ENCODE data around the gene CALN1. TPM values are rescaled to one million over a fixed set of nuclear protein-coding genes. Genes with fewer than 3 reads are reported as not detected.
"Not testable (repeated sequence)": the region's sequence is repeated elsewhere in the genome, so short reads cannot be mapped to it uniquely, and the experiment has no call there.

Gene CALN1
- polyA plus RNA-seq (ENCODE audit: insufficient read length in 4 of 4): 1 to 10 TPM in 2 of 4 donors, under 1 TPM in 2; 0.52 to 2.1 (median 1.2) TPM

DNA sequence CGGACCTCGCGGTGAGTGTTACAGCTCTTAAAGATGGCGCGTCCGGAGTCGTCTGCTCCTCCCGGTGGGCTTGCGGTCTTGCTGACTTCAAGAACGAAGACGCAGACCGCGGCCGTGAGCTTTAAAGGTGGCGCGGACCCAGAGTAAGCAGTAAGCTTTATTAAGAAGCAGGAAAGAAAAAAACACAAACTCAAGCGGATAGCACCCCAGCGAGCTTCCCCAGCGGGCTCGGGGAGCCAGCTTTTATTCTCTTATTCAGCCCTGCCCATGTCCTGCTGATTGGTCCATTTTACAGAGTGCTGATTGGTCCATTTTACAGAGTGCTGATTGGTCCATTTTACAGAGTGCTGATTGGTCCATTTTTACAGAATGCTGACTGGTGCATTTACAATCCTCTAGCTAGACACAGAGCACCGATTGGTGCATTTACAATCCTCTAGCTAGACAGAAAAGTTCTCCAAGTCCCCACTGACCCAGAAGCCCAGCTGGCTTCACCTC is at the start of gene CALN1:
Gene CALN1, minus strand, starts transcription at position 218 of the 498 bp plus-strand sequence.
- not testable (repeated sequence) for DNase-seq (ENCODE audit: low read depth in 4 of 4, low spot score in 3 of 4)

DNA sequence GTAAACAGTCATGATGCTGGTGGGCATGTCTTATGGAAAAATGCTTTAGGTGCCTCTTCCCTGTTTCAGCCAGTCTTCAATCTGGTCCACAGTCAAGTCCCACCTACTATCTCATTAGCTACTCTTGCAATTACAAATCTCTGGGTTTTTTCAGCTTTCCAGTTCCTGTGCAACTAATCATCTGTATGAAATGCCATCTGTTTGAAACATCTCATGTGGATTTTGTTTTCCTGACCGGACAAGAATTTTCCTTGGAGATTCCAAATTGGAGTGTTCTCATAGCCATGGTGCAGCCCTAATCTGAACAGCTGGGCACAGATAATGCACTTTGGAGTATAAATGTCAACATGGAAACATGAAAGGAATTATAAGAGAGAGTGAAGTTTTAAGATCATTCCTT is 41.3 kb upstream of the CALN1 start:
- no peak for DNase-seq (ENCODE audit: low read depth in 4 of 4, low spot score in 3 of 4)

DNA sequence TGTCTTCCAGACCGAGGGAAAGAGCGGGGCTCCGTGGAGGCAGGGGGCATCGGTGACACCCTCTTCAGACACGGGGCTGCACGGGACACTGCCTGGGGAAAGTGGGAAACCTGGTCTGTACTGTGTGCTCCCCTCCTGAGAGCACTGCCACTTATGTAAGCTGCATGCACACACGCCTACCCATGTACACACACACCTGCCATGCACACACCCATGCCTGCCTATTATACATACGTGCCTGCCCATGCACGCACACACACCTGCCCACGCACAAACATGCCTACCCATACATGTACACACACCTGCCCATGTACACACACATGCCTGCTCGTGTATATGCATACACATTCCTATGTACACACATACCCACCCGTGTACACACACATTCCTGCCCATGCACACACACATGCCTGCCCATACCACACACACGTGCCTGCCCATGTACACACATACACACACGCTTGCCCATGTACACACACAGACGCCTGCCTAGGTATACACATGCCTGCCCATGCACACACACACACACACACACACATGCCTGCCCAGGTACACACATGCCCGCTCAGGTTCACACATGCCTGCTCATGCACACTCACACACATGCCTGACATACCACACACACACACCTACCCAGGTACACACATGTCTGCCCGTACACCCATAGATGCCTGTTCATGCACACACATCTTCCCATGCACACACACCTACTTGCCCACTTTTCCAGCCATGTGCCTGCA is 35.5 kb upstream of the CALN1 start:
- DNase-seq (ENCODE audit: low read depth in 4 of 4, low spot score in 3 of 4): no peak

DNA sequence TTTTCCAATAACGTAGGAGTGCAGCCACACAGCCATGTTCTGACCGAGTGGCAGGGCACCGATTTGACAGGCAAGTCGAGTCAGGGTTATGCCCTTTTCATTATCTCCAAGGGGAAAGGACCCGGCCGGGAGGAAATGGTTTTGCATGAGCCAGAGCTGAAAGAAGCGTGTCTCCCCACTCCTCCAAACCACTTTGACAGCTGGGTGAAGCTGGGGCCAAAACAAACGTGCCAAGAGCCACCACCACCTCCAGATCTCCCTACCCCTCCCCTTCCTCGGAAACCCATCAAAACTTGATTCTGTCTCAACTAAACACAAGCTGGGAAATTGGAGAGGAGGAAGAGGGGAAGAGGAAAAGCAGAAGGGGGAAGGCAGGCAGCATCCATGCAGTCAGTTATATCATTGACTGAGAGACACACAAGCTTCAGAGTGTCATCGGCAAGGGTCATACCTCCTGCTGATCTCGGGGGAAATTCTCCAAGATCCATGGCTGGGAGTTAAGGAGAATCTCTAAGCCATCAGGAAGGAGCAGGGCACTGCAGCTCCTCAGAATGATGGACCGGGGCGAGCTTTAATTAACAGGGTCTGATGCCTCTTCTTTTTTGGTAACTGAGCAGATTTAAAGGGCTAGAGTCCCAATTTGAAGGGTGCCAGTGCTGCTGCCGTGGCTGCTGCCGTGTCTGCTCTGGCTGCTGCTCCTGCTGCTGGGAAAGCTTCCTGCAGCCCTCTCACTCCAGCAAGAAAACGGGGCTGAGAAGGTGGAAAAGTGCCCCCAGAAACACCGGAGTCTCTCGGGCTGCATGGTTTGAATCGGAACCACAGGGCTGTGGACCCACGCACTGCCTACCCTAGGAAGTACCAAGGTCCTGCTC is 34.7 kb upstream of the CALN1 start:
- DNase-seq (ENCODE audit: low read depth in 4 of 4, low spot score in 3 of 4): no peak

DNA sequence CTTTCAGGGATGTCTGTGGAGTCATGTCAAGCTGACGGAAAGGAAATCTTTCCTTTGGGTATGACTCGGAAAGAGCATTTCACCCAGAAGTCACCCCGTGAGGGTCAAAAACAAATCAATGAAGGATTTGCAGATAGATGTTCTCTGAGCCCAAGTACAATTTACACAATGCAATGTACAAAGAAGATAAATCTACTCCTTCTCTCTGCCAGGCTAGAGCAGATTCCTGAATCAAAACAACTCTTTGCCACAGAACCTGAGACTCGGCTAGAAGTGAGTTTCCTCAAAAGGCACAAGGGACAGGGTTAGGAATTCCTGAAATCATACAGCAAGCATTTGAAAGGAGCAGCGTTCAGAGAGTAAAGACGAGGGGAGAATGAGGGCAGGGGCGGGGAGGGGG is 34.0 kb upstream of the CALN1 start:
- no peak for DNase-seq (ENCODE audit: low read depth in 4 of 4, low spot score in 3 of 4)

DNA sequence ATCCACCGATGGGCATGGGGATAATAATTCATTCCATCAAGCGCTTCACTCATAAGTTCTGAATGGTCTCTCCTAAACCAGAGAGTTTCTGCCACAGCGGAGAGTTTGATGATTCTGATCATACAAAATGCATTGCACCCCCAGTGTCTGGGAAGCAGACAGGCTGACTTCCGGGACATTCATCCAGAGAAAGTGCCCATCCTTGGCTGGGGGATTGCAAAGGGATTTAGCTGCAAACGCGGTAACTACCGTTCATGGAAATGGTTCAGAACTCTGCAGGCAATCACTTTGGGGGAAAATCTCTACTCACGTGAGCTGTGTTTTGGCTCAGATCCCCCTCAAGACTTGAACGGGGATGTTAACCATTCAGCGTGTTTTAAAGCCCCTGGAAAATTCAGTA is 33.4 kb upstream of the CALN1 start:
- DNase-seq (ENCODE audit: low read depth in 4 of 4, low spot score in 3 of 4): no peak

DNA sequence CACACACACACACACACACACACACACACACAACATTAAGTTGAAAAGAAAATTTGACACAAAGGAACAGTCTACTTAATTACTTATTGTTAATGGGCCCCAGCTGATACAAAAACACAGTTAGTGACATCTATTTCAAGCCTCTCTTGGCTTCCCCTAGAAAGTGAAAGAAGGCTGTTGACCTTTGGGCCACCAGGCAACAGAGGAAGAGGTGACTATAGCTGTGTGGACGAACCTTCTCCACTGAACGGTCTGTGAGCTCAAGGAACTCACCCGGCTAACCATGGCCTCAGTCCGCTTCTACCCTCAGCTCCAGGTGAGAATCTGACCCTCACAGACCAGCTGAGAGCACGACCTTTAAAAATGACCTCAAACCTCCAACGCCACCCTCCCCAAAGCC is 32.9 kb upstream of the CALN1 start:
- no peak for DNase-seq (ENCODE audit: low read depth in 4 of 4, low spot score in 3 of 4)

DNA sequence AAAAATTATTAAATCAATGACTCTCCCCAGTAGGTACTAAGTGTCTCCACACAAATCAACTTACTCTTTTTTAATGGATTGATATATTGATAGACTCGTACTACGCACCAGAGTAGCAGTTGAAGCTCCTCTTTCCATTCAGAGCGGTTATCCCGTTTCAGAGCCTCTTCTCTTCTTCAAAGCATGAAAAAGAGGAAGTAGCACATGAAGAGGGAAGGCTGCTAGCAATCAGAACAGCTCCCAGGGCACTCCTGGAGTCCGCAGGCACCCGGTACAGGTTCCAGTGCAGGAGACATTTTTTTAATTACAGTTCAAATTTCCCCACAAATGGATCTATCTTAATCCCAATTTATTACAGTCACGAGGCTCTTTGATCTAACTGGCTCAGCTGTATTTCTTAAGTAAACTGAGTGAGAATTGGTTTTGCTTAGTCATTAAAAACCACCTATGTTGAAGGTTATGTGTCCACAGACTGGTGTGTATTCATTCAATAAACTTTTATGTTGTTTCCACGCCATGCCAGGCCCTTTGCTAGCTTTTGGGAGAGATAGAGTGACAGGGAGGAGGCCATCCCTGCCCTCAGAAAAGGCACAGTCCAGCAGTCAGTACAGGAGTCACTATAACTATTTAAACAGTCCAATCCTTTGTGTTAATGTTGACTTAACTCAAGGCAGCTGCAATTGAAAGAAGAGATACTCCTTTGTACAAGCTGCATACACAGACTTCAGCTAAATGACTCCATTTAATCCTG is 32.1 kb upstream of the CALN1 start:
- DNase-seq (ENCODE audit: low read depth in 4 of 4, low spot score in 3 of 4): no peak

DNA sequence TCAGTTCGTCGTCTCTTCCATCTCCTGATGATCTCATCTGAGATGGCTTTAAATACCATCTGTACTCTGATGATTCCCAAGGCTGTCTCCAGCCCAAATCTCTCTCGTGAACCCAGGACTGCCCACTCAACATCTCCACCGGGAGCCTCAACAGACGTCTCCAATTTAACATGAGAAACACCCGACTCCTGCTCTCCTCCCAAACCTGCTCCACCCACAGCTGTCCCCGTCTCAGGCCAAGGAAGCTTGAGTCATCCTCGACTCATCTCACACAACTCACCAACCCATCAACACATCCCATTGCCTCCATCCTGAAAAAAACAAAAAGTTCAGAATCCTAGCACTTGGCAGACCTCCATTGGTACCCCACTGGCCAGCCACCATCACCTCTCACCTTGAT is 29.7 kb upstream of the CALN1 start:
- DNase-seq (ENCODE audit: low read depth in 4 of 4, low spot score in 3 of 4): no peak

DNA sequence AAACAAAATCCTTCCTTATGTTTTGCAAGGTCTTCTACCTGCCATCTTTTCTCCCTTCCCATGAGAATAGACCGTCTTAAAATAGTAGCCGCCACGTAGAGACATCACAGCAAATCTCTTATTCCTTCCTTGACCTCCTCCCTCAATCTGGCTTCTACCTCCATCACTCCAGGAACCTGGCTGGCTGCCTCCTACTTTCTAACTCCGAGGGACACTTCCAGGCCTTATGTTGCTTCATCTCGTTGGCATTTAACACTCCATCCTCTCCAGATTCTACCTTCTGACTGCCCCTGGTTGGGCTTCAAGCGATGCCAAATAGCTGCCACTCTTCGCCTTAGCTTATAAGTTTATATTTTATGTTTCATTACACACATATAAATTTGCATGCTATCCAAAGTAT is 26.4 kb upstream of the CALN1 start:
- no peak for DNase-seq (ENCODE audit: low read depth in 4 of 4, low spot score in 3 of 4)

DNA sequence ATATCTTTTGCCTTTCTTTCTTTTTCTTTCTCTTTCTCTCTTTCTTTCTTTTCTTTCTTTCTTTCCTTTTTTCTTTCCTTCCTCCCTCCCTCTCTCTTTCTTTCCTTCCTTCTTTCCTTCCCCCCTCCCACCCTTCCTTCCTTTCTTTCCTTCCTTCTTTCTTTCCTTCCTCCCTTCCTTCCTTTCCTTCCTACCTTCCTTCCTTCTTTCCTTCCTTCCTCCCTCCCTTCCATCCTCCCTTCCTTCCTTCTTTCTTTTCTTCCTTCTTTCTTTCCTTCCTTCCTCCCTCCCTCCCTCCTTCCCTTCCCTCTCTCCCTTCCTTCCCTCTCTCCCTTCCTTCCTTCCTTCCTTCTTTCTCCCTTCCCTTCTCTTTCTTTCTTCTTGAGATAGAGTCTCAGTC is 25.5 kb upstream of the CALN1 start:
- DNase-seq (ENCODE audit: low read depth in 4 of 4, low spot score in 3 of 4): no peak

DNA sequence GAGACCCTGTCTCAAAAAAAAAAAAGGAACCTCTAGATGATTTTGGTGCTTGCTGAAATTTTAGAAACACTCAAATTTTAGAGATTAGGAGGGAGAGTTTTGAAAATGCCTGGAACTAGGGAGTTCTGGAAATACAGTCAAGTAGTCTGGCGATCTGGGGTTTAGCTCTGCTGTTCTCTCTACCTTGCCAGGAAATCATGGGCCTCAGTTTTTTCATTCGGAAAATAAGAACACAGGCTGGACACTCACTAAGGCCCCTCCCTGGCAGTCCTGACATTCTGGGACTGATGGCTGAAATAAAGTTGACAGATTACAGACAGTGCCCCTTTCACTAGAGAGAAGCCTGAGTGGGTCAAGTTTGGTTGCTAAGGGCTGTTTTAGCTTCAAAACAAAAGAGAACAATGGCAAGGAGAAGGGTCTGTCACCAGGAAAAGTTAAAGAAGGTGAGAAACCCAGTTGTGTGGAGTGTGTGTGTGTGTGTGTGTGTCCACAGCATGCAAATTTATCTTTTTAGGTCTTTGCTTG is 25.0 kb upstream of the CALN1 start:
- no peak for DNase-seq (ENCODE audit: low read depth in 4 of 4, low spot score in 3 of 4)

DNA sequence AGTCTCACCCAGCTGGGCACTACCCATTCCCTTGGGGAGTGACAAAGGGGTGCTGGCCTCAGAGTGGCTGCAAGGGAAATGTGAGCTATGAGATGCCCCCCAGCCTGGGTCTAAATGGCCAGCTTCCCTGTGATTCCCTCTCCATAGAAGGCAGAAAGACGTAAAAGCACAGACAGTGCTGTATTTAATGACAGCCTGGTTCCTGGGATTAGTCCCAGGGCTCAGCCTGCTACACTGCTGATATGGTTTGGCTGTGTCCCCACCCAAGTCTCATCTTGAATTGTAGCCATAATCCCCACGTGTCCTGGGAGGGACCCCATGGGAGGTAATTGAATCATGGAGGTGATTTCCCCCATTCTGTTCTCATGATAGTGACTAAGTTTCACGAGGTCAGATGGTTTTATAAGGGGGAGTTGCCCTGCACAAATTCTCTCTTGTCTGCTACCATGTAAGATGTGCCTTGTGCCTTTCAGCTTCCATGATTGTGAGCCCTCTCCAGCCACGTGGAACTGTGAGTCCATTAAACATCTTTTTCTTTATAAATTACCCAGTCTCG is 23.9 kb upstream of the CALN1 start:
- no peak for DNase-seq (ENCODE audit: low read depth in 4 of 4, low spot score in 3 of 4)

DNA sequence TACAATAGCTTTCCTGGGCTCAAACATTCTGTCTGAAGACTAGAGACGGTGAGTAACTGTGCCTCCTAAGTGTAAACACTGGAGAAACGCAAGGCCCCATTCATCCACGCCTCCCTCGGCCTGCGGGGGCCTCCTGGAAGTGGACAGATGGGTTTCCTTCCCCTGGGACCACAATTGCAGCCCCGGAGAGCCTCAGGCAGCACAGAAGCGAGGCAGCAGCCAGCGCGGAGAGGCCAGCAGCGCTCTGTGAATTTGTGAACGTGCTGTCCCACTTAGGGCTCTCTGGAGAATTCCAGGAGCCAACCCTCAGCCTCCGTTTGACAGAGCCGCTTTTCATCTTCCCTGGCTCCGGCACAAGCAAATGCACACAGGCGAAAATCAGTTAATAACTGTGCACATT is 23.2 kb upstream of the CALN1 start:
- no peak for DNase-seq (ENCODE audit: low read depth in 4 of 4, low spot score in 3 of 4)

DNA sequence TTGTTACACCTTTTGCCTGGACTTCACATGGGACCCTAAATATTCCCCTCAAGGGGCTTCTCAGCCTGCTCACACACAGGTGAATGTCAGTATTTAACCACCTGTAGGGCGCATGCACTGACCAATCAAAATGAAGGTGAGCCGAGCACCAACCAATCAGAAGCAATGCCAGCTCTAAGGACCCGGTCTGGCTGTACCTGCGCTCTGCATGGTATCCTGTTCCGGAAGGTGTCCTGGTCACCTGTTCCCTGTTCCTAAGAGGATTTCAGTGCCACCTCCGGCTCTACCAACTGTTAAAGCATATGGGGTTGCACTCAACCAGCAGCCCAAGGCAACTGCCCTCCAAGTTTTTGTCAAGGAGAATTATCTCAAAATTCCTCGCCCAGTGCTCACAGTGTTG is 18.4 kb upstream of the CALN1 start:
- DNase-seq (ENCODE audit: low read depth in 4 of 4, low spot score in 3 of 4): no peak

DNA sequence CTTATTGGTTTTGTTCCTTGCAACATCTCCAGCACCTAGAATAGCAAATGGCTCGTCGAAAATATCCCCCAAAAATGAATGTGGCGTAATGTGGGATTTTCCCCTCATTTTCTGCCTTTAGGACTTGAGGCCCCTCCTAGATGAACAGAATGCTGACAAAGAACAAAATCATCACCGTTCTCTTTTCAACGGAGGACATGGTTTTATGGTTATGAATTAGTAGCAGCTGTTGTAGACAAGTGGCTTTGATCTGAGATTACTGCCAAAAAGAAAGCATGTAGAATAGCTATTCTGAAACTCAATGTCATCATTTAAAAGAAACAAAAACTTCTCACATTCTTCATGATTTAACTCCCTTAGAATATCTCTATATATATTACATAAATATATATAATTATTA is 17.2 kb upstream of the CALN1 start:
- DNase-seq (ENCODE audit: low read depth in 4 of 4, low spot score in 3 of 4): no peak

DNA sequence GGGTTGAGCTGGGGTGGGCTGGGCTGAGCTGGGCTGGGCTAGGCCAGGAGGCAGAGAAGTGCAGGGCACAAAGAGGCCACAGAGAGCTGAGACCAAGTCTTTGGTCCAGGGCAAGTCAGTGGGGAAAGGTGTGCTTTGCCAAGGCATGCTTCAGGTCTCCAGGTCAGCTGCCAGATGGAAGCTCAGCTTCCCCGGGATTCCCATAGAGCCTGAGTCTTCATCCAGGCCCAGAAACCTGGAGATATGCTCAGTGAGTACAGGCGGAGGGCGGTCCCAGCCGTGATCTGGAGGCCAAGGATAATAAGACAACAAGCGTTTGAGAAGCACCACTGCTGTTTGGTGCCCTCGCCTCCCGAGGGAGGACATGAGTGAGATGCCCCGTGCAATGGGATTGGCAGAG is 4.7 kb upstream of the CALN1 start:
- DNase-seq (ENCODE audit: low read depth in 4 of 4, low spot score in 3 of 4): no peak

DNA sequence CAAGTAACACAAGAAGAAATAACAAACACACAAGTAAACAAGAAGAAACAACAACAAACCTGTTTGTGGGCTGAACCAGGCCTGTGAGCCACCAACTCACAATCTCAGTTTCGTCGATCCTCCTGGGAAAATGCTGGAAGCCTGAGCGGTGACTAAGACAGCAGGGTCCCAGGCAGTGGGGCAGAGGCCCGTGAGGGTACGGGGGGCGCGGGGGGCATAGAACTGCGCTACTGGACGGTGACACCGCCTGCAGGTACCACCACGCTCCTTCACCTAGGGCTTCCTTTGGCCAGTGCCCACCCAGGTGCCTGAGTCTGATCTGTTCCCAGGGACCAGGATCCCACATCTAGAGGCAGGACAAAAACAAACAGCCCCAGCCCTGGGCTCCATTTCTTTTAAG is 3.4 kb upstream of the CALN1 start:
- no peak for DNase-seq (ENCODE audit: low read depth in 4 of 4, low spot score in 3 of 4)

DNA sequence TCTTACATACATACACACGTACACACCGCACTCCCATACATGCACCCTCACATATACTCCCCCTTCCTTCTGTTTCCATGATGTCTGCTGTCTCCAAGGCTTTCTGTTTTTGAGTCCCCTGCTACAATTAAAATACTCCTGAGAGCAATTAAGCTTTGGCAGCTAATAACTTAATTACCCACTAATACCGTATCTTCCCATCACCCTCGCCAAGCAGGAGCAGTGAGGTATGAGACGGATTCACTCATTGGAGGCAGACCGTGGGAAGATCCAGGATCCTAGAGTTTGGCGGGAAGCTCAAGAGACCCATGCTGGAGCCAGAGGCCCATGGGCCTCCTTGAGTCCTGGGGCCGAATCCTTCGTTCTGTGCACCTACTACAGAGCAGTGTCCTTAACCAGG is 1.7 kb upstream of the CALN1 start:
- DNase-seq (ENCODE audit: low read depth in 4 of 4, low spot score in 3 of 4): no peak

DNA sequence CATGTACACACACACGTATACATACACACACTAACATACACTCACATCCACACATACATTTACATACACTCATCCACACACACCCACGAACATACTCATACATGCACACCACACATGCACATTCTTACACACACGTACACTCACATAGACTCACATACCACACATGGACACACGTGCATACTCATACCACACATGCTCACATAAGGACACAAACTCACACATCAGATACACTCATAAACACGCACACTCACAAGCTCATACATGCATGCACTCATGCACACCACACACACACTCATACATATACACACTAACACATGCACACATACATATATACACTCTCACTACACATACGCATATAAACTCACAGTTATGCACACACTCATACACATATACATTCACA is 1.2 kb upstream of the CALN1 start:
- no peak for DNase-seq (ENCODE audit: low read depth in 4 of 4, low spot score in 3 of 4)

DNA sequence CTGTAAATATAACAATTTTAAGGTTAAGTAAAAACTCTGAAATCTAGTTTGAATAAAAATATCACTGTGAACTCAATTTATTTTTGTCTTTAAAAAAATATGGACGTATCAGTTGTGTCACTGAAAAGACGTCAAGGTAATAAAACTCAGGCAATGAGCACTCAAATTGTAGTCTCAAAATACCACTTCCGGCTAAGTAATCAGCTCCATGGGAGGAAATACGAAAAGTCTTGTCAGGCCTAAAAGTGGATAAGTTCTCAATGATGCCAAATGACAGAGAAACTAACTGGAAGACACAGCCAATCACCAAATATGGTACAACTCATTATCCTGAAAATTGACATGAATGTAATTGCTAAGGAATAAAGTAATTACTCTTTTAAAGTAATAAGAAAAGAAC is 719 bp downstream of the CALN1 start:
- DNase-seq (ENCODE audit: low read depth in 4 of 4, low spot score in 3 of 4): no peak

Data from left renal pelvis (tissue), 4 donors.